GM12873 (cell line): ENCODE data around the gene CNTNAP2.

Source experiments
- CTCF ChIP-seq: IDR thresholded peaks from 2 replicates; pipeline ENCODE4 v1.5.1; 2012; ENCODE audit warnings: low read depth, mild to moderate bottlenecking, moderate library complexity, low read length, control low read depth; ENCODE audit not compliant: insufficient read depth; ENCODE audit errors: missing control alignments

The CNTNAP2 gene

GRCh38 chr7:146479040-146479439 lies 362.4 kb downstream of the CNTNAP2 start:
- no peak for TF ChIP-seq CTCF

GRCh38 chr7:146486519-146486918 lies 369.9 kb downstream of the CNTNAP2 start:
- no peak for TF ChIP-seq CTCF

- no peak for TF ChIP-seq CTCF
Observed at GRCh38 chr7:146492017-146492416, 375.4 kb downstream of the CNTNAP2 start.

GRCh38 chr7:146494952-146495596 lies 378.5 kb downstream of the CNTNAP2 start:
- no peak for TF ChIP-seq CTCF

- TF ChIP-seq CTCF = no peak
Observed at GRCh38 chr7:146496657-146497056, 380.1 kb downstream of the CNTNAP2 start.

- TF ChIP-seq CTCF = no peak
Observed at GRCh38 chr7:146499970-146500369, 383.4 kb downstream of the CNTNAP2 start.

GRCh38 chr7:146503844-146504243 lies 387.2 kb downstream of the CNTNAP2 start:
- no peak for TF ChIP-seq CTCF
